Natural killer cell (primary cell): ENCODE results near the gene GPR15LG. TPM values are rescaled to one million over a fixed set of nuclear protein-coding genes. Genes with fewer than 3 reads are reported as not detected.

Experiments
- ATAC-seq, 3 donors: fragments of 150-1000 bp in 2 of 3; fragments of 200-7000 bp in 1 of 3; cut with Tn5 transposase; 1 replicate in 1 of 3; 2 replicates in 2 of 3; pipeline ENCODE4 v1.10.0; 2021; ENCODE audit warnings: mild to moderate bottlenecking in 2 of 3, moderate library complexity in 2 of 3
- DNase-seq, 2 donors: peaks; one replicate each; pipeline versions ENCODE4 v3.0.0 to v3.0.0-alpha.2; 2013 to 2021; ENCODE audit warnings: mixed read lengths in 1 of 2
- H3K27ac ChIP-seq: one replicate; pipeline ENCODE4 v1.5.1; 2013; ENCODE audit warnings: mild to moderate bottlenecking, low read length
- H3K27me3 ChIP-seq: one replicate; pipeline ENCODE4 v1.6.1; 2013; ENCODE audit warnings: low read length; ENCODE audit not compliant: control insufficient read depth, insufficient read depth
- H3K36me3 ChIP-seq: one replicate; pipeline ENCODE4 v1.6.1; 2013; ENCODE audit warnings: low read length; ENCODE audit not compliant: control insufficient read depth, insufficient read depth
- H3K4me1 ChIP-seq: one replicate; pipeline ENCODE4 v1.6.1; 2013; ENCODE audit warnings: low read length; ENCODE audit not compliant: control insufficient read depth, insufficient read depth
- H3K4me3 ChIP-seq: one replicate; pipeline ENCODE4 v1.5.1; 2013; ENCODE audit warnings: low read length
- H3K9me3 ChIP-seq: one replicate; pipeline ENCODE4 v1.6.1; 2013; ENCODE audit warnings: low read length; ENCODE audit not compliant: control insufficient read depth, insufficient read depth
- H3K27ac Mint-ChIP-seq, 2 donors: one replicate each; pipeline ENCODE4 v1.8.0; 2022; ENCODE audit warnings: mild to moderate bottlenecking in 2 of 2, mixed read lengths in 2 of 2, moderate library complexity in 1 of 2
- H3K27me3 Mint-ChIP-seq, 2 donors: one replicate each; pipeline ENCODE4 v1.8.0; 2022; ENCODE audit warnings: low read depth in 2 of 2, mixed read lengths in 2 of 2
- H3K36me3 Mint-ChIP-seq: one replicate; pipeline ENCODE4 v1.8.0; 2022; ENCODE audit warnings: mixed read lengths
- H3K4me1 Mint-ChIP-seq, 2 donors: one replicate each; pipeline ENCODE4 v1.8.0; 2022; ENCODE audit warnings: mixed read lengths in 2 of 2
- H3K4me3 Mint-ChIP-seq: one replicate; pipeline ENCODE4 v1.8.0; 2022; ENCODE audit warnings: mild to moderate bottlenecking, moderate library complexity, mixed read lengths
- H3K9me3 Mint-ChIP-seq, 2 donors: one replicate each; pipeline ENCODE4 v1.8.0; 2022; ENCODE audit warnings: mixed read lengths in 2 of 2
- WGBS: methylation state at CpG from one replicate; pipeline ENCODE4 v1.1.7; 2013; ENCODE audit warnings: missing lambda C conversion rate; ENCODE audit not compliant: insufficient coverage; 5-methylcytosine and 5-hydroxymethylcytosine counted together
- intact Hi-C: fragments of 100-400 bp; cut with micrococcal nuclease; formaldehyde crosslinking; loops from one replicate; pipeline ENCODE4 v1.14.2; 2022
- total RNA-seq, 4 donors: library from RNA; stranded (reverse); fragments of 120-200 nt in 1 of 4; gene quantifications; one replicate each; pipeline versions ENCODE4 v1.2.3 to v1.2.4, GENCODE V29; 2013 to 2022
- TF ChIP-seq, protein P1 (sequence below): fragments of 200-600 bp; IDR thresholded peaks from one replicate; pipeline ENCODE4 v1.8.0; 2022; ENCODE audit warnings: antibody characterized with exemption

Gene GPR15LG
- total RNA-seq, 3 donors from 2014 or later (not counting 1 experiment from before 2014, with no cell fraction given), result not detected

DNA sequence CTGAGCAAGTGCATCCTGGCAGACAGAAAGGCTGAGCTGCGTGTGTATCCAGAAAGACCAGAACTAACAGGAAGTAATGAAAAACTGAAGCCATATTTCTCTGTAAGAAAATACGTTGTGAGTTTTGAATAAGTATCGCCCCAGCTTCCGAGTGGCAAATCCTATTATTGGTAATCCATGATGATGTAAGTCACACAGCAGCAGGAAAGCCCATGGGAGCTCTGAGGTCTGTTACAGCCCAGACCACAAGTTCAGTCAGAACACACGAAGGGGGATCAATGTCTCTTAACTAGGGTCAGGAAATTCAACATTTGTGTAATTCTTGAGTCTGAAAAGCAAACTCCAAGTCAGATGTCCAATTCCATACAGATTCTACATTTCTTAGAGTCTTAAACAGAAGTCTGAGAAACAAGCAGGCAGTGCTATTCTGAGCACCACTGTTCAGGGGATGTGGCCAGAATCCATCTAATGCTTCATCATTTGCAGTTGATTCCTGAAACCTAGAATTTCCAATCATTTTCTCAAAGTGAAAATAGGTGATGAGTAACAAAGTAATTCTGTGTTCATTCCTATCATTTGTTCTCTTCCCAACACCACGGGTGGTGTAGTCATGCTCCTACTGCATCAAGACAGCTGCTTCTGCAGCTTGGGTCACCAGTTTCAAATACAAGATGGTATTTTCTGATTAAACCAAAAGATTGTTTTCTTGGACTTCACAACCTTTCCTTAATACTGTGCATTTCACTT is 52.0 kb downstream of the GPR15LG start, which contains the start of gene LRIT2:
TSS of gene LRIT2 (minus strand) at position 118 of the 747 bp plus-strand sequence. CDS start at position 94, 24 bp downstream.
- no peak for DNase-seq
- Histone ChIP-seq H3K27me3 (no peaks in the 10 kb centered on the region), H3K27ac (no peak within 1 kb of the TSS), H3K9me3 (no peaks in the 10 kb centered on the region), H3K36me3 (no peaks in the 10 kb centered on the region), H3K4me3 (no peak within 1 kb of the TSS), H3K4me1 (no peaks in the 10 kb centered on the region)
- TF ChIP-seq, protein P1, sequence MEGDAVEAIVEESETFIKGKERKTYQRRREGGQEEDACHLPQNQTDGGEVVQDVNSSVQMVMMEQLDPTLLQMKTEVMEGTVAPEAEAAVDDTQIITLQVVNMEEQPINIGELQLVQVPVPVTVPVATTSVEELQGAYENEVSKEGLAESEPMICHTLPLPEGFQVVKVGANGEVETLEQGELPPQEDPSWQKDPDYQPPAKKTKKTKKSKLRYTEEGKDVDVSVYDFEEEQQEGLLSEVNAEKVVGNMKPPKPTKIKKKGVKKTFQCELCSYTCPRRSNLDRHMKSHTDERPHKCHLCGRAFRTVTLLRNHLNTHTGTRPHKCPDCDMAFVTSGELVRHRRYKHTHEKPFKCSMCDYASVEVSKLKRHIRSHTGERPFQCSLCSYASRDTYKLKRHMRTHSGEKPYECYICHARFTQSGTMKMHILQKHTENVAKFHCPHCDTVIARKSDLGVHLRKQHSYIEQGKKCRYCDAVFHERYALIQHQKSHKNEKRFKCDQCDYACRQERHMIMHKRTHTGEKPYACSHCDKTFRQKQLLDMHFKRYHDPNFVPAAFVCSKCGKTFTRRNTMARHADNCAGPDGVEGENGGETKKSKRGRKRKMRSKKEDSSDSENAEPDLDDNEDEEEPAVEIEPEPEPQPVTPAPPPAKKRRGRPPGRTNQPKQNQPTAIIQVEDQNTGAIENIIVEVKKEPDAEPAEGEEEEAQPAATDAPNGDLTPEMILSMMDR, result no peak
- Mint-ChIP-seq H3K4me1 (no peaks in the 10 kb centered on the region), H3K9me3 (no peaks in the 10 kb centered on the region), H3K27me3 (peaks cover 12 to 53% of the 10 kb centered on the region in 2 donors), H3K27ac (no peak within 1 kb of the TSS), H3K36me3 (no peaks in the 10 kb centered on the region), H3K4me3 (no peak within 1 kb of the TSS)
- intact Hi-C loops, result no loop called here
- ATAC-seq, result no peak
- WGBS, result 62% methylated on average over 6 of the region's 6 CpGs

DNA sequence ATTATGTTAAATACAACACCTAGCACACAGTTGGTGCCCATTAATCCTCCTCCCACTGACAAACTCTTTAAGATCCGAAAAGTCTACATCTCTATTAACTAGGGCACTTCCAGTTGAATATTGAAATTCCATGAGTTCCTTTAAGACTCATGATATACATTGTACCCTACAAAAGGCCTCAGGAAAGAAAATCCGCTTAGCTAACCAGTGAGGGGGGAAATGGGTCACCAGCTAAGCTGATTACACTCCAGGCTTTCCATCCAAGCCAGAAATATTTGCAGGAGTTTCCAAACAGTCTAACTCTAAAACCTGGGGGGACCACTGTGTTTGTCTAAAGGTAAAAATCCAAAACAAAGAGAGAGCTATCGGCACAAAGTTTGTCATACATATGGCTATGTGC is 53.0 kb downstream of the GPR15LG start:
- Mint-ChIP-seq H3K4me1 (no peaks in the 10 kb centered on the region), H3K27ac (no peak overlapping the region), H3K36me3 (no peaks in the 10 kb centered on the region), H3K4me3 (no peak overlapping the region), H3K9me3 (no peaks in the 10 kb centered on the region), H3K27me3 (peaks cover 12 to 57% of the 10 kb centered on the region in 2 donors)
- no peak overlapping the region for H3K27ac ChIP-seq
- TF ChIP-seq, protein P1, result no peak
- ATAC-seq, result no peak
- DNase-seq, result no peak
- intact Hi-C loops, result no loop called here
- H3K27me3 ChIP-seq, result no peaks in the 10 kb centered on the region
- no peaks in the 10 kb centered on the region for H3K4me1 ChIP-seq
- H3K36me3 ChIP-seq, result no peaks in the 10 kb centered on the region
- H3K4me3 ChIP-seq, result no peak overlapping the region
- no peaks in the 10 kb centered on the region for H3K9me3 ChIP-seq
- WGBS, result 74% methylated on average over 3 of the region's 3 CpGs

DNA sequence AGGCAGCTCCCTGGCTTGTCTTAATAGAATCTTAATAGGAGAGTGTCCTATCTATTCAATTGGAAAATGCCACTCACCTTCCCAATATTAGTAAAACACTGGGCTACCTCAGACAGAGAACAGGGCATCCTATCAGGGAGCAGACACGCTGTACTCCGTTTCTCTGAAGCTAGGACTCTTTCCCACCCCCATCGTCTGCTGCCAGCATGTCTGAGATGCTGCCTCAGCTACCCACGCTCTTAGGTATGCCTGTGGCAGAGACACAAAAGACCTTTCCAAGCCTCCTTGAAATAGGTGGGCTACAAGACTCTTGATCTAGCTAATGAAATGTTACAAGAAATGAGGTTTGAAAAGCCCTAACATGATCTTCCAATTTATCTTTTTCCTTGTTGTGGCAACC is 54.2 kb downstream of the GPR15LG start:
- H3K9me3 ChIP-seq, result no peaks in the 10 kb centered on the region
- TF ChIP-seq, protein P1, result no peak
- DNase-seq, result no peak
- no peak for ATAC-seq
- H3K4me1 ChIP-seq, result no peaks in the 10 kb centered on the region
- Mint-ChIP-seq H3K27ac (no peak overlapping the region), H3K9me3 (no peaks in the 10 kb centered on the region), H3K36me3 (no peaks in the 10 kb centered on the region), H3K4me1 (no peaks in the 10 kb centered on the region), H3K4me3 (no peak overlapping the region), H3K27me3 (peaks cover 12 to 57% of the 10 kb centered on the region in 2 donors)
- no peaks in the 10 kb centered on the region for H3K36me3 ChIP-seq
- H3K27ac ChIP-seq, result no peak overlapping the region
- intact Hi-C loops, result no loop called here
- H3K27me3 ChIP-seq, result no peaks in the 10 kb centered on the region
- WGBS, result 78% methylated on average over 4 of the region's 4 CpGs
- no peak overlapping the region for H3K4me3 ChIP-seq

DNA sequence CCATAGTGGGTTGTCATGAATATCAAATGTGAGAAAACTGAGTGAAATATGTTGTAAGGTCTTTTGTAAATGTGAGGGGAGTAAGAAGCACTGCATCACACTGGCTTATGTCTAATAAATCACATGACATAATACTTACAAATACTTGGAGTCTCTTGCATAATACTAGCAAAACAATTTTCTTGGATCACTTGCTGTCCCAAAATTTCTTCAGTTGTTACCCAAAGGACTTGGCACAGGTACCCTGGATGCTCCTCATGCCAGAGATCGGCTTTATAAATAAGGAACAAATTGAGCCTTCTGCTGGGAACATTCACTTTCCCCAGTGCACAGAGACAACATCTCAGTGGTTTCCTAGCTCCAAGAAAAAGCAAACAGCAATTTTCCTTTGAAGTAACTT is 56.8 kb downstream of the GPR15LG start:
- no peak for DNase-seq
- Histone ChIP-seq H3K4me1 (no peaks in the 10 kb centered on the region), H3K27me3 (no peaks in the 10 kb centered on the region), H3K27ac (no peak overlapping the region), H3K4me3 (no peak overlapping the region), H3K9me3 (no peaks in the 10 kb centered on the region), H3K36me3 (no peaks in the 10 kb centered on the region)
- Mint-ChIP-seq H3K4me1 (no peaks in the 10 kb centered on the region), H3K9me3 (no peaks in the 10 kb centered on the region), H3K27me3 (peaks cover 12 to 54% of the 10 kb centered on the region in 2 donors), H3K36me3 (no peaks in the 10 kb centered on the region), H3K27ac (no peak overlapping the region), H3K4me3 (no peak overlapping the region)
- intact Hi-C loops, result no loop called here
- TF ChIP-seq, protein P1, result no peak
- ATAC-seq, result no peak
- 94% methylated on average over 1 of the region's 1 CpG for WGBS
